WTC11 (cell line): ENCODE data around the gene CKAP2L. TPM values are rescaled to one million over a fixed set of nuclear protein-coding genes. Genes with fewer than 3 reads are reported as not detected.
A peak's percentile ranks its signal among the peaks of the same experiment; 100 is the strongest.
"Not testable (repeated sequence)": the region's sequence is repeated elsewhere in the genome, so short reads cannot be mapped to it uniquely, and the experiment has no call there.

ENCODE experiments used
- ATAC-seq: fragments of 200-7000 bp; cut with Tn5 transposase; 2 replicates; pipeline ENCODE4 v1.10.0; 2021; ENCODE audit warnings: mild to moderate bottlenecking, moderate library complexity
- CTCF ChIA-PET: fragments of 300-600 bp; sonication (Branson Sonifier 250); formaldehyde crosslinking; loops from one replicate; lab custom pipeline; 2021; ENCODE audit warnings: antibody characterized with exemption; lab: Charles Lee
- POLR2A ChIA-PET: fragments of 350-600 bp; sonication (Branson Sonifier 250); formaldehyde crosslinking; loops from one replicate; lab custom pipeline; 2021; ENCODE audit warnings: antibody characterized with exemption; lab: Charles Lee
- DNase-seq: peaks from one replicate; pipeline ENCODE4 v3.0.0; 2021; ENCODE audit warnings: low spot score
- H3K27ac Mint-ChIP-seq: 2 replicates; pipeline ENCODE4 v1.8.0; 2021; ENCODE audit warnings: mixed read lengths
- H3K27me3 Mint-ChIP-seq: 2 replicates; pipeline ENCODE4 v1.8.0; 2021; ENCODE audit warnings: low read depth, mild to moderate bottlenecking, moderate library complexity, mixed read lengths
- H3K36me3 Mint-ChIP-seq: 2 replicates; pipeline ENCODE4 v1.8.0; 2021; ENCODE audit warnings: mixed read lengths
- H3K4me1 Mint-ChIP-seq: 2 replicates; pipeline ENCODE4 v1.8.0; 2022; ENCODE audit warnings: mixed read lengths
- H3K4me3 Mint-ChIP-seq: 2 replicates; pipeline ENCODE4 v1.8.0; 2021; ENCODE audit warnings: mild to moderate bottlenecking, moderate library complexity, mixed read lengths
- H3K9me3 Mint-ChIP-seq: 2 replicates; pipeline ENCODE4 v1.8.0; 2021; ENCODE audit warnings: mixed read lengths
- GABPB1 ChIP-seq: sonication (generic); formaldehyde crosslinking; IDR thresholded peaks from 2 replicates; pipeline ENCODE4 v1.8.1; 2023; ENCODE audit warnings: mild to moderate bottlenecking, missing genetic modification reagents
- HMGA2 ChIP-seq: fragments of 250-450 bp; sonication (Bioruptor Pico); IDR thresholded peaks from 2 replicates; pipeline ENCODE4 v1.4.0; 2021; ENCODE audit warnings: mild to moderate bottlenecking, moderate library complexity
- IRF2 ChIP-seq: sonication (generic); formaldehyde crosslinking; IDR thresholded peaks from 2 replicates; pipeline ENCODE4 v1.8.0; 2022; ENCODE audit warnings: low read depth, missing genetic modification reagents, borderline replicate concordance
- MYBL2 ChIP-seq: sonication (generic); formaldehyde crosslinking; IDR thresholded peaks from 2 replicates; pipeline ENCODE4 v1.8.1; 2023; ENCODE audit warnings: mild to moderate bottlenecking, moderate library complexity, missing genetic modification reagents
- NR2C2 ChIP-seq: sonication (generic); formaldehyde crosslinking; IDR thresholded peaks from 2 replicates; pipeline ENCODE4 v1.8.0; 2022; ENCODE audit warnings: mild to moderate bottlenecking, missing genetic modification reagents
- SMAD4 ChIP-seq: sonication (generic); formaldehyde crosslinking; IDR thresholded peaks from 2 replicates; pipeline ENCODE4 v1.8.0; 2022; ENCODE audit warnings: mild to moderate bottlenecking, missing genetic modification reagents
- TCF7 ChIP-seq: sonication (generic); formaldehyde crosslinking; IDR thresholded peaks from 2 replicates; pipeline ENCODE4 v1.8.0; 2022; ENCODE audit warnings: mild to moderate bottlenecking, low read depth, missing genetic modification reagents, moderate library complexity
- ZBTB21 ChIP-seq: sonication (generic); formaldehyde crosslinking; IDR thresholded peaks from 2 replicates; pipeline ENCODE4 v1.8.1; 2023; ENCODE audit warnings: mild to moderate bottlenecking, missing genetic modification reagents, borderline replicate concordance
- ZNF138 ChIP-seq: sonication (generic); formaldehyde crosslinking; conservative IDR thresholded peaks from 2 replicates; pipeline ENCODE4 v1.8.1; 2022; ENCODE audit warnings: mild to moderate bottlenecking, moderate library complexity, missing genetic modification reagents
- ZNF219 ChIP-seq: sonication (generic); formaldehyde crosslinking; IDR thresholded peaks from 2 replicates; pipeline ENCODE4 v1.8.0; 2023; ENCODE audit warnings: missing genetic modification reagents, mild to moderate bottlenecking, borderline replicate concordance
- ZNF396 ChIP-seq: fragments of 250-450 bp; sonication (Bioruptor Pico); IDR thresholded peaks from 2 replicates; pipeline ENCODE4 v1.8.0; 2021; ENCODE audit warnings: mild to moderate bottlenecking, moderate library complexity, borderline replicate concordance
- total RNA-seq: library from RNA; stranded (reverse); gene quantifications from 3 replicates; pipeline ENCODE4 v1.2.3, GENCODE V29; 2021
- TF ChIP-seq, protein P1 (sequence below): sonication (generic); formaldehyde crosslinking; IDR thresholded peaks from 2 replicates; pipeline ENCODE4 v1.8.1; 2022; ENCODE audit warnings: low read depth, mild to moderate bottlenecking, moderate library complexity, missing genetic modification reagents, borderline replicate concordance
- TF ChIP-seq, protein P2 (sequence below): sonication (generic); formaldehyde crosslinking; conservative IDR thresholded peaks from 2 replicates; pipeline ENCODE4 v1.8.1; 2022; ENCODE audit warnings: mild to moderate bottlenecking, missing genetic modification reagents
- TF ChIP-seq, protein P3 (sequence below): fragments of 250-450 bp; sonication (Bioruptor Pico); IDR thresholded peaks from 2 replicates; pipeline ENCODE4 v1.9.0; 2021; ENCODE audit warnings: mild to moderate bottlenecking, borderline replicate concordance
- TF ChIP-seq, protein P4 (sequence below): fragments of 250-450 bp; sonication (Bioruptor Pico); IDR thresholded peaks from 2 replicates; pipeline ENCODE4 v2.1.2; 2022; ENCODE audit warnings: mild to moderate bottlenecking, moderate library complexity
- TF ChIP-seq, protein P5 (sequence below): sonication (generic); formaldehyde crosslinking; IDR thresholded peaks from 2 replicates; pipeline ENCODE4 v1.8.1; 2022; ENCODE audit warnings: mild to moderate bottlenecking, moderate library complexity, missing genetic modification reagents
- TF ChIP-seq, protein P6 (sequence below): sonication (generic); formaldehyde crosslinking; IDR thresholded peaks from 2 replicates; pipeline ENCODE4 v1.8.0; 2023; ENCODE audit warnings: missing genetic modification reagents

Gene CKAP2L
- total RNA-seq, 1 experiment from 2014 or later: 25.6 TPM

DNA sequence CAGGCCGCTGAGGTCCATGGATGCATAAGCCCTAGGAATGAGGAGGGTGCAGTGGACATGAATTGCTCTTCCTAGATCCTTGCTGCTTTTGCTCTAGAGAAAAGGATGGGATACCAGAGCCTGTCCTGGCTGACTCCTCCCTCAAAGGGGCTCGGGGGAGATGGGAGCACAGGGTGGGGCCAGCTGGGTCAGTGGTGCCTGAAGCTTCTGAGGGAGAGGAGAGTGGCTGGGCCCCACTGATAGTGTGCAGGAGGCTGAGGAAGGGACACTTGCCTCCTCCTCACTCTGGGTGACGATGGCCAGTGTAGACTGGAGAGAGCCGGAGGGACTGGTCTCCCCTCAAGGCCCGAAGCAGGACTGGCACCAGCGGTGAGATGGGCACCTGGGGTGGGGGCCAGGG lies 43.6 kb downstream of the CKAP2L start, which contains the start of gene NT5DC4:
NT5DC4 (plus strand) TSS at position 236 of the 400 bp plus-strand sequence; CDS start at position 296, 60 bp downstream.
- H3K27me3 Mint-ChIP-seq: 0 out of 2 replicates have a peak, but pooled peaks cover 2% of the 10 kb centered on the region
- H3K27ac Mint-ChIP-seq: peak within 1 kb of the TSS; percentile 2
- ATAC-seq (no peak), DNase-seq (no peak)
- no peaks in the 10 kb centered on the region for H3K36me3 Mint-ChIP-seq
- peaks cover 3% of the 10 kb centered on the region for H3K9me3 Mint-ChIP-seq
- H3K4me1 Mint-ChIP-seq: no peaks in the 10 kb centered on the region
- TF ChIP-seq ZNF219: no peak
- TF ChIP-seq SMAD4 (CRISPR knock-in tag): no peak
- TF ChIP-seq ZBTB21 (CRISPR knock-in tag): no peak
- TF ChIP-seq GABPB1: no peak
- TF ChIP-seq TCF7 (CRISPR knock-in tag): no peak
- TF ChIP-seq, protein P1, sequence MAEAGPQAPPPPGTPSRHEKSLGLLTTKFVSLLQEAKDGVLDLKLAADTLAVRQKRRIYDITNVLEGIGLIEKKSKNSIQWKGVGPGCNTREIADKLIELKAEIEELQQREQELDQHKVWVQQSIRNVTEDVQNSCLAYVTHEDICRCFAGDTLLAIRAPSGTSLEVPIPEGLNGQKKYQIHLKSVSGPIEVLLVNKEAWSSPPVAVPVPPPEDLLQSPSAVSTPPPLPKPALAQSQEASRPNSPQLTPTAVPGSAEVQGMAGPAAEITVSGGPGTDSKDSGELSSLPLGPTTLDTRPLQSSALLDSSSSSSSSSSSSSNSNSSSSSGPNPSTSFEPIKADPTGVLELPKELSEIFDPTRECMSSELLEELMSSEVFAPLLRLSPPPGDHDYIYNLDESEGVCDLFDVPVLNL (CRISPR knock-in tag): no peak
- TF ChIP-seq HMGA2 (CRISPR knock-in tag): no peak
- TF ChIP-seq, protein P2, sequence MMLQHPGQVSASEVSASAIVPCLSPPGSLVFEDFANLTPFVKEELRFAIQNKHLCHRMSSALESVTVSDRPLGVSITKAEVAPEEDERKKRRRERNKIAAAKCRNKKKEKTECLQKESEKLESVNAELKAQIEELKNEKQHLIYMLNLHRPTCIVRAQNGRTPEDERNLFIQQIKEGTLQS (CRISPR knock-in tag): no peak
- TF ChIP-seq, protein P3, sequence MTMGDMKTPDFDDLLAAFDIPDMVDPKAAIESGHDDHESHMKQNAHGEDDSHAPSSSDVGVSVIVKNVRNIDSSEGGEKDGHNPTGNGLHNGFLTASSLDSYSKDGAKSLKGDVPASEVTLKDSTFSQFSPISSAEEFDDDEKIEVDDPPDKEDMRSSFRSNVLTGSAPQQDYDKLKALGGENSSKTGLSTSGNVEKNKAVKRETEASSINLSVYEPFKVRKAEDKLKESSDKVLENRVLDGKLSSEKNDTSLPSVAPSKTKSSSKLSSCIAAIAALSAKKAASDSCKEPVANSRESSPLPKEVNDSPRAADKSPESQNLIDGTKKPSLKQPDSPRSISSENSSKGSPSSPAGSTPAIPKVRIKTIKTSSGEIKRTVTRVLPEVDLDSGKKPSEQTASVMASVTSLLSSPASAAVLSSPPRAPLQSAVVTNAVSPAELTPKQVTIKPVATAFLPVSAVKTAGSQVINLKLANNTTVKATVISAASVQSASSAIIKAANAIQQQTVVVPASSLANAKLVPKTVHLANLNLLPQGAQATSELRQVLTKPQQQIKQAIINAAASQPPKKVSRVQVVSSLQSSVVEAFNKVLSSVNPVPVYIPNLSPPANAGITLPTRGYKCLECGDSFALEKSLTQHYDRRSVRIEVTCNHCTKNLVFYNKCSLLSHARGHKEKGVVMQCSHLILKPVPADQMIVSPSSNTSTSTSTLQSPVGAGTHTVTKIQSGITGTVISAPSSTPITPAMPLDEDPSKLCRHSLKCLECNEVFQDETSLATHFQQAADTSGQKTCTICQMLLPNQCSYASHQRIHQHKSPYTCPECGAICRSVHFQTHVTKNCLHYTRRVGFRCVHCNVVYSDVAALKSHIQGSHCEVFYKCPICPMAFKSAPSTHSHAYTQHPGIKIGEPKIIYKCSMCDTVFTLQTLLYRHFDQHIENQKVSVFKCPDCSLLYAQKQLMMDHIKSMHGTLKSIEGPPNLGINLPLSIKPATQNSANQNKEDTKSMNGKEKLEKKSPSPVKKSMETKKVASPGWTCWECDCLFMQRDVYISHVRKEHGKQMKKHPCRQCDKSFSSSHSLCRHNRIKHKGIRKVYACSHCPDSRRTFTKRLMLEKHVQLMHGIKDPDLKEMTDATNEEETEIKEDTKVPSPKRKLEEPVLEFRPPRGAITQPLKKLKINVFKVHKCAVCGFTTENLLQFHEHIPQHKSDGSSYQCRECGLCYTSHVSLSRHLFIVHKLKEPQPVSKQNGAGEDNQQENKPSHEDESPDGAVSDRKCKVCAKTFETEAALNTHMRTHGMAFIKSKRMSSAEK (CRISPR knock-in tag): no peak
- no peak for TF ChIP-seq ZNF396 (CRISPR knock-in tag)
- no peak for TF ChIP-seq MYBL2
- no peak for TF ChIP-seq ZNF138 (CRISPR knock-in tag)
- TF ChIP-seq NR2C2: no peak
- TF ChIP-seq, protein P4, sequence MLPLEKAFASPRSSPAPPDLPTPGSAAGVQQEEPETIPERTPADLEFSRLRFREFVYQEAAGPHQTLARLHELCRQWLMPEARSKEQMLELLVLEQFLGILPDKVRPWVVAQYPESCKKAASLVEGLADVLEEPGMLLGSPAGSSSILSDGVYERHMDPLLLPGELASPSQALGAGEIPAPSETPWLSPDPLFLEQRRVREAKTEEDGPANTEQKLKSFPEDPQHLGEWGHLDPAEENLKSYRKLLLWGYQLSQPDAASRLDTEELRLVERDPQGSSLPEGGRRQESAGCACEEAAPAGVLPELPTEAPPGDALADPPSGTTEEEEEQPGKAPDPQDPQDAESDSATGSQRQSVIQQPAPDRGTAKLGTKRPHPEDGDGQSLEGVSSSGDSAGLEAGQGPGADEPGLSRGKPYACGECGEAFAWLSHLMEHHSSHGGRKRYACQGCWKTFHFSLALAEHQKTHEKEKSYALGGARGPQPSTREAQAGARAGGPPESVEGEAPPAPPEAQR (CRISPR knock-in tag): no peak
- ChIA-PET POLR2A (no interaction called here), CTCF (no interaction called here)
- H3K4me3 Mint-ChIP-seq: no peak within 1 kb of the TSS

DNA sequence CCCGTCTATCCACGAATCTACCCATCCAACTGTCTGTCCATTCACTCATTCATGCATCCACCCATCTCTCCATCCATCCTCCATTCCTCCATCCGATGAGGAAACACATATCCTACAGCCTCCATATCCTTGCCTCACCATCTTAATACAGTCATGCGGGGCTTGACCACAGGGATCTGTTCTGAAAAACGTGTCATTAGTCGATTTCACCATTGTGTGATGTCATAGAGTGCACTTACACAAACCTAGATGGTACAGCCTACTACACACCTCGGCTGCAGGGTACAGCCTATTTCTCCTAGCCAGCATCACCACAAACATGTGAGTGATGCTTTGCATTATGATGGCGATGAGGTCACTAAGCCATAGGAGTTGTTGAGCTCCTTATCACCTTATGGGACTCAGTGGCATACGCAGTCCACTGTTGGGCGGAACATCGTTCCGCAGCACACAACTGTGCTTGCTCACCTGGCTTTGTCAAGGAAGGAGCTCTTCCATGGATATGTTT lies 45.5 kb downstream of the CKAP2L start:
- Mint-ChIP-seq H3K4me3 (no peak overlapping the region), H3K4me1 (no peaks in the 10 kb centered on the region), H3K36me3 (no peaks in the 10 kb centered on the region), H3K9me3 (peaks cover 3% of the 10 kb centered on the region), H3K27ac (no peak overlapping the region), H3K27me3 (0 out of 2 replicates have a peak, but pooled peaks cover 2% of the 10 kb centered on the region)
- no peak for DNase-seq
- POLR2A ChIA-PET: interaction anchor here (0.7 kb wide), 1 partner anchor 99 kb away, joined by 3 read pairs; no protein-coding TSS in a partner anchor
- CTCF ChIA-PET: interaction anchor here (0.5 to 1.0 kb wide), 2 partner anchors 73 to 366 kb away, joined by 3 read pairs; partner anchors contain the start of gene SLC20A1
- ATAC-seq: no peak
- TF ChIP-seq, protein P5, sequence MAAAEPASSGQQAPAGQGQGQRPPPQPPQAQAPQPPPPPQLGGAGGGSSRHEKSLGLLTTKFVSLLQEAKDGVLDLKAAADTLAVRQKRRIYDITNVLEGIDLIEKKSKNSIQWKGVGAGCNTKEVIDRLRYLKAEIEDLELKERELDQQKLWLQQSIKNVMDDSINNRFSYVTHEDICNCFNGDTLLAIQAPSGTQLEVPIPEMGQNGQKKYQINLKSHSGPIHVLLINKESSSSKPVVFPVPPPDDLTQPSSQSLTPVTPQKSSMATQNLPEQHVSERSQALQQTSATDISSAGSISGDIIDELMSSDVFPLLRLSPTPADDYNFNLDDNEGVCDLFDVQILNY (CRISPR knock-in tag): no peak
- TF ChIP-seq GABPB1 (no peak), IRF2 (no peak)
- TF ChIP-seq, protein P6, sequence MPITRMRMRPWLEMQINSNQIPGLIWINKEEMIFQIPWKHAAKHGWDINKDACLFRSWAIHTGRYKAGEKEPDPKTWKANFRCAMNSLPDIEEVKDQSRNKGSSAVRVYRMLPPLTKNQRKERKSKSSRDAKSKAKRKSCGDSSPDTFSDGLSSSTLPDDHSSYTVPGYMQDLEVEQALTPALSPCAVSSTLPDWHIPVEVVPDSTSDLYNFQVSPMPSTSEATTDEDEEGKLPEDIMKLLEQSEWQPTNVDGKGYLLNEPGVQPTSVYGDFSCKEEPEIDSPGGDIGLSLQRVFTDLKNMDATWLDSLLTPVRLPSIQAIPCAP (CRISPR knock-in tag): no peak
- TF ChIP-seq, protein P1 (CRISPR knock-in tag): no peak

DNA sequence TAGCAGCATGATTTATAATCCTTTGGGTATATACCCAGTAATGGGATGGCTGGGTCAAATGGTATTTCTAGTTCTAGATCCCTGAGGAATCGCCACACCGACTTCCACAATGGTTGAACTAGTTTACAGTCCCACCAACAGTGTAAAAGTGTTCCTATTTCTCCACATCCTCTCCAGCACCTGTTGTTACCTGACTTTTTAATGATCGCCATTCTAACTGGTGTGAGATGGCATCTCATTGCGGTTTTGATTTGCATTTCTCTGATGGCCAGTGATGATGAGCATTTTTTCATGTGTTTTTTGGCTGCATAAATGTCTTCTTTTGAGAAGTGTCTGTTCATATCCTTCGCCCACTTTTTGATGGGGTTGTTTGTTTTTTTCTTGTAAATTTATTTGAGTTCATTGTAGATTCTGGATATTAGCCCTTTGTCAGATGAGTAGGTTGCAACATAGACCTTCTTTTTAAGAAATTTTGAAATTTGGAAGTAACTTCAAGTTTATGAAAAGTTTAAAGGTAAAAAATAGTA lies 47.5 kb downstream of the CKAP2L start:
- not testable (repeated sequence) for ATAC-seq, H3K36me3 Mint-ChIP-seq

DNA sequence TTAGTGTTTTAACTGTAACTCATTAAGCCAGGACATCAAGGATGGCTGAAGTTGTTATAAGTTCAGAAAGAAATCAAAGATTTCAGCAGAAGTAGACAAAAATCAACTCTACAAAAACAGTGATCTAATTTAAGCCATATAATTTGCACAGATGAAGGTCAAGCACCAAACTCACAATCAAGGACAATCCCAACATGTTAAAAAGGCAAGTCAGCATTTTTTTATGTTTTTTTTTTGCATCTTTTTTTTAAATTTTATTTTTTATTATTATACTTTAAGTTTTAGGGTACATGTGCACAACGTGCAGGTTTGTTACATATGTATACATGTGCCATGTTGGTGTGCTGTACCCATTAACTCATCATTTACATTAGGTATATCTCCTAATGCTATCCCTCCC lies 48.3 kb downstream of the CKAP2L start:
- H3K36me3 Mint-ChIP-seq, H3K4me3 Mint-ChIP-seq, CTCF ChIA-PET, DNase-seq, POLR2A ChIA-PET, H3K9me3 Mint-ChIP-seq, H3K27me3 Mint-ChIP-seq, H3K4me1 Mint-ChIP-seq, ATAC-seq, H3K27ac Mint-ChIP-seq: not testable (repeated sequence)

More for the DNA sequence above, 47.5 kb downstream of the CKAP2L start:
- DNase-seq, H3K9me3 Mint-ChIP-seq, POLR2A ChIA-PET, CTCF ChIA-PET, H3K27ac Mint-ChIP-seq, H3K27me3 Mint-ChIP-seq, H3K4me1 Mint-ChIP-seq, H3K4me3 Mint-ChIP-seq: not testable (repeated sequence)
